ENCODE results near the gene TXNRD1.

The TXNRD1 gene

DNA sequence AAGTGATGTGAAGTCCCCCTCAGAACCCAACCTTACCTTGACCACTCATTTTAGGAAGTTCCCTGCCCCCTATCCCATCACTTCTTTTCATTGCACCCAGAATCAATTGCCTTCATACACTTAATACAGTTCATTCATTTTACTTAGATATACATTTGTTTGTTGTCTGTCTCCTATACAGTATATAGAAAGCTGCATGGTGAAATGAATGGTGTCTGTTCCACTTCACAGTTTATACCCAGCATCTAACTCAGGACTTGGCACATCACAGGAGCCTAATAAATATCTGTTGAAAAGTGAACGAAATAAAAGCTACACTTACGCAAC lies 38.3 kb upstream of the TXNRD1 start:
- no peaks in the 10 kb centered on the region for H3K36me3 ChIP-seq (ENCODE audit: control insufficient read depth, insufficient read depth, low read length)
- no peak for DNase-seq
- H3K9me3 ChIP-seq (ENCODE audit: control insufficient read depth, low read length): no peaks in the 10 kb centered on the region
- no peaks in the 10 kb centered on the region for H3K27me3 ChIP-seq (replicated peaks; ENCODE audit: control insufficient read depth, insufficient read depth, low read length, poor library complexity, severe bottlenecking)
- H3K4me3 ChIP-seq (ENCODE audit: insufficient read depth, low read depth, low read length, poor library complexity, severe bottlenecking): no peak overlapping the region
- no peaks in the 10 kb centered on the region for H3K4me1 ChIP-seq (ENCODE audit: control insufficient read depth, insufficient read depth, low read length, poor library complexity, severe bottlenecking)
- H3K27ac ChIP-seq (ENCODE audit: insufficient read depth, low read length, poor library complexity, severe bottlenecking): no peak overlapping the region

DNA sequence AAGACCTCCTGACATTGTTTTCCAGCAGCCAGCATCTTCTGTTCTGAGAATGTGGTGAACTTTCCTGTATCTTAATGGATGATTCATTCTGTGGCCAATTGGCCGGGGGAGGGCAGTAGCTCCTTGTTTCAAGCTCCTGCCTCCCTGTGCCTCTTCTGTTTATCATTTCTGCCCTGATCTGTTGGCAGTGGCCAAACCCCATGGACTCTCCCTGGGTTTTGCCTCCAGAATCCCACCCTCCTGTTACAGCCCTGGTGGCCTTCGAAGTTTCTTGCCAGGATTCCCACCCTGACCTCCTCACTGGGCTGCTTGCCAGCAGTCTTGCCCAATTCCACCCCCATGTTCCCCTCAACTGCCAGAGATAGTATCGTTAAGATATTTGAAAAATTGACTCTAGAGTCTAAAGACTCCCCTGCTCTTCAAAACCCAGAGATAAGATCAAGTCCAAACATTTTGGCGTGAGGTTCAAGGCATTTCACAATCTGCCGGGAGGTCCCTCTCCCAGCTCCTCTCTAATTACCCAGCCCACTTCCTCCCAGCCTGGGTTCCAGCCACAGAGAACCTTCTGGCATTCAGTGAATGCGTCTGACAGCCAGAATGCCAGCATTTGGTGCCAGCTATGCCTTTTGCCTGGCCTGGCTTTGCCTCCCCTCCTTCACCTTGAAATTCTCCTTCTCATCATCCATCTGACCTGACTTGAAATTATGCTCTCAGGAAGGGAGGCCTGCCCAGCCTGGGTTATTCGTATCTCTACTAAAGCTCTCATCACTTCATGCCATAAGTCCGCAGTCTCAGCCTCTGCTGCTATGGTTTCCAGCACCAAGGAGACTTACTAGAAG lies 37.7 kb upstream of the TXNRD1 start:
- no peaks in the 10 kb centered on the region for H3K9me3 ChIP-seq (ENCODE audit: control insufficient read depth, low read length)
- H3K4me1 ChIP-seq (ENCODE audit: control insufficient read depth, insufficient read depth, low read length, poor library complexity, severe bottlenecking): no peaks in the 10 kb centered on the region
- DNase-seq: no peak
- H3K36me3 ChIP-seq (ENCODE audit: control insufficient read depth, insufficient read depth, low read length): no peaks in the 10 kb centered on the region
- no peak overlapping the region for H3K27ac ChIP-seq (ENCODE audit: insufficient read depth, low read length, poor library complexity, severe bottlenecking)
- no peaks in the 10 kb centered on the region for H3K27me3 ChIP-seq (replicated peaks; ENCODE audit: control insufficient read depth, insufficient read depth, low read length, poor library complexity, severe bottlenecking)
- H3K4me3 ChIP-seq (ENCODE audit: insufficient read depth, low read depth, low read length, poor library complexity, severe bottlenecking): no peak overlapping the region

GRCh38 chr12:104180374-104180773 lies 35.2 kb upstream of the TXNRD1 start:
- no peak overlapping the region for H3K4me3 ChIP-seq (ENCODE audit: insufficient read depth, low read depth, low read length, poor library complexity, severe bottlenecking)
- H3K36me3 ChIP-seq (ENCODE audit: control insufficient read depth, insufficient read depth, low read length): no peaks in the 10 kb centered on the region
- no peaks in the 10 kb centered on the region for H3K4me1 ChIP-seq (ENCODE audit: control insufficient read depth, insufficient read depth, low read length, poor library complexity, severe bottlenecking)
- no peaks in the 10 kb centered on the region for H3K27me3 ChIP-seq (replicated peaks; ENCODE audit: control insufficient read depth, insufficient read depth, low read length, poor library complexity, severe bottlenecking)
- DNase-seq: no peak
- H3K9me3 ChIP-seq (ENCODE audit: control insufficient read depth, low read length): no peaks in the 10 kb centered on the region
- H3K27ac ChIP-seq (ENCODE audit: insufficient read depth, low read length, poor library complexity, severe bottlenecking): no peak overlapping the region

GRCh38 chr12:104181313-104181712 lies 34.3 kb upstream of the TXNRD1 start:
- no peak overlapping the region for H3K4me3 ChIP-seq (ENCODE audit: insufficient read depth, low read depth, low read length, poor library complexity, severe bottlenecking)
- no peak for DNase-seq
- no peaks in the 10 kb centered on the region for H3K36me3 ChIP-seq (ENCODE audit: control insufficient read depth, insufficient read depth, low read length)
- no peak overlapping the region for H3K27ac ChIP-seq (ENCODE audit: insufficient read depth, low read length, poor library complexity, severe bottlenecking)
- no peaks in the 10 kb centered on the region for H3K4me1 ChIP-seq (ENCODE audit: control insufficient read depth, insufficient read depth, low read length, poor library complexity, severe bottlenecking)
- H3K27me3 ChIP-seq (replicated peaks; ENCODE audit: control insufficient read depth, insufficient read depth, low read length, poor library complexity, severe bottlenecking): no peaks in the 10 kb centered on the region
- no peaks in the 10 kb centered on the region for H3K9me3 ChIP-seq (ENCODE audit: control insufficient read depth, low read length)

- Histone ChIP-seq H3K4me3 (ENCODE audit: insufficient read depth, low read depth, low read length, poor library complexity, severe bottlenecking) (no peak overlapping the region), H3K27me3 (replicated peaks; ENCODE audit: control insufficient read depth, insufficient read depth, low read length, poor library complexity, severe bottlenecking) (no peaks in the 10 kb centered on the region), H3K36me3 (ENCODE audit: control insufficient read depth, insufficient read depth, low read length) (no peaks in the 10 kb centered on the region), H3K4me1 (ENCODE audit: control insufficient read depth, insufficient read depth, low read length, poor library complexity, severe bottlenecking) (no peaks in the 10 kb centered on the region), H3K9me3 (ENCODE audit: control insufficient read depth, low read length) (no peaks in the 10 kb centered on the region), H3K27ac (ENCODE audit: insufficient read depth, low read length, poor library complexity, severe bottlenecking) (no peak overlapping the region)
- DNase-seq: no peak
Observed at GRCh38 chr12:104182144-104182543, 33.4 kb upstream of the TXNRD1 start.

- Histone ChIP-seq H3K27ac (ENCODE audit: insufficient read depth, low read length, poor library complexity, severe bottlenecking) (no peak overlapping the region), H3K36me3 (ENCODE audit: control insufficient read depth, insufficient read depth, low read length) (no peaks in the 10 kb centered on the region), H3K4me1 (ENCODE audit: control insufficient read depth, insufficient read depth, low read length, poor library complexity, severe bottlenecking) (no peaks in the 10 kb centered on the region), H3K4me3 (ENCODE audit: insufficient read depth, low read depth, low read length, poor library complexity, severe bottlenecking) (no peak overlapping the region), H3K9me3 (ENCODE audit: control insufficient read depth, low read length) (no peaks in the 10 kb centered on the region), H3K27me3 (replicated peaks; ENCODE audit: control insufficient read depth, insufficient read depth, low read length, poor library complexity, severe bottlenecking) (no peaks in the 10 kb centered on the region)
- no peak for DNase-seq
Observed at GRCh38 chr12:104182621-104183378, 32.8 kb upstream of the TXNRD1 start.

DNA sequence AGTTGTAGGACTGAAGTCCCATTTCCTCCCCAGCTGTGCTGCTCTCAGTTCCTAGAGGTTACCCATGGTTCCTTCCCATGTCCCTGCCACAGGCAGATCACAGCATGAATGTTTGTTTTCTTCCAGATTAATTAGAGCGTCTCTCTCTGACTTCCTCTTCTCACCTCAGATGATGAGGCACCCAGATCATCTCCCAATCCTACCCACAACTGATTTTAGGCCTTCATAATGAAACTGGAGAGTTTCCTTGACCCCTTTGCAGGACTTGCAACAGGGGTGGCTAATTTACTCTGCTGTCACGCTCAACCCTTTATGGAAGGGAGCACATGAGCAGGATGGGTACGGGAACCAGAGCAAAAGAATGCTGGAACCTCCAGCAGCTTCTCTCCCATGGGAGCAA lies 32.1 kb upstream of the TXNRD1 start:
- no peaks in the 10 kb centered on the region for H3K27me3 ChIP-seq (replicated peaks; ENCODE audit: control insufficient read depth, insufficient read depth, low read length, poor library complexity, severe bottlenecking)
- H3K9me3 ChIP-seq (ENCODE audit: control insufficient read depth, low read length): no peaks in the 10 kb centered on the region
- no peaks in the 10 kb centered on the region for H3K36me3 ChIP-seq (ENCODE audit: control insufficient read depth, insufficient read depth, low read length)
- no peak overlapping the region for H3K4me3 ChIP-seq (ENCODE audit: insufficient read depth, low read depth, low read length, poor library complexity, severe bottlenecking)
- no peaks in the 10 kb centered on the region for H3K4me1 ChIP-seq (ENCODE audit: control insufficient read depth, insufficient read depth, low read length, poor library complexity, severe bottlenecking)
- H3K27ac ChIP-seq (ENCODE audit: insufficient read depth, low read length, poor library complexity, severe bottlenecking): no peak overlapping the region
- DNase-seq: no peak

DNA sequence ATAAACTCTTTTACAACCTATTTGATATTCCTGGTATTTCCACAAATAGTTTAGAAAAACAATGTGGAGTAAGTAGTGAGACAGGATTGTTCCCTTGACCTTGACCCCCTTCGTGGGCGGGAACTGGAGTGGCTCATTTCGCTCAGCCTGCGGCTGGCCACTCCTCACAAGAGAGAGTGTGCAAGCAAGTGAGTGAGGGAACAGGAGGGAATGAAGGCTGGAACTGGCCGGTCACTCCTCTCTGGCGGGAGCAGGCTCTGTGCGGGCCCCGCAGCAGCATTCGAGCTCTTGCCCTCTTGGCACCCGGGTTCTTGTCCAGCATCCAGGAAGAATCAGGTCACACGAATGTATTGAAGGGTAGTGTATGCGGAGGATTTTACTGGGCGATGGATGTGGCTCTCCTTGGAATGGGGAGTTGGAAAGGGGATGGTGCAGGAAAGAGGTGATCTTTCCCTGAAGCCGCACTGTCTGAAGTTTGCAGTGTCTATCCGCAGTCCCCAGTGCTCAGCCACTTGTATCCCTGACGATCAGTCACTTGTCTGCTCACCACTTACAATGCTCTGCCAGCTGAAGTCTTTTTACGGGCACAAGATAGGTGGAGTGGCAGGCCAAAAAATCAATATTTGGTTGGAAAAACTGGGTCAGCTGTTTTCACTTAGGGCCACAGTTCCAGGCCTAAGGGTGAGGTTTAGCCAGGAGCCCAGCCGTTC lies 28.0 kb upstream of the TXNRD1 start:
- Histone ChIP-seq H3K4me3 (ENCODE audit: insufficient read depth, low read depth, low read length, poor library complexity, severe bottlenecking) (no peak overlapping the region), H3K36me3 (ENCODE audit: control insufficient read depth, insufficient read depth, low read length) (no peaks in the 10 kb centered on the region), H3K9me3 (ENCODE audit: control insufficient read depth, low read length) (no peaks in the 10 kb centered on the region), H3K27me3 (replicated peaks; ENCODE audit: control insufficient read depth, insufficient read depth, low read length, poor library complexity, severe bottlenecking) (no peaks in the 10 kb centered on the region), H3K27ac (ENCODE audit: insufficient read depth, low read length, poor library complexity, severe bottlenecking) (no peak overlapping the region), H3K4me1 (ENCODE audit: control insufficient read depth, insufficient read depth, low read length, poor library complexity, severe bottlenecking) (no peaks in the 10 kb centered on the region)
- no peak for DNase-seq

- H3K36me3 ChIP-seq (ENCODE audit: control insufficient read depth, insufficient read depth, low read length): no peaks in the 10 kb centered on the region
- H3K9me3 ChIP-seq (ENCODE audit: control insufficient read depth, low read length): no peaks in the 10 kb centered on the region
- DNase-seq: no peak
- no peak overlapping the region for H3K27ac ChIP-seq (ENCODE audit: insufficient read depth, low read length, poor library complexity, severe bottlenecking)
- no peaks in the 10 kb centered on the region for H3K27me3 ChIP-seq (replicated peaks; ENCODE audit: control insufficient read depth, insufficient read depth, low read length, poor library complexity, severe bottlenecking)
- H3K4me3 ChIP-seq (ENCODE audit: insufficient read depth, low read depth, low read length, poor library complexity, severe bottlenecking): no peak overlapping the region
- no peaks in the 10 kb centered on the region for H3K4me1 ChIP-seq (ENCODE audit: control insufficient read depth, insufficient read depth, low read length, poor library complexity, severe bottlenecking)
Observed at GRCh38 chr12:104188534-104188933, 27.0 kb upstream of the TXNRD1 start.

Data from effector memory CD4-positive, alpha-beta T cell (primary cell).